C4-2B (cell line): Measurements from ENCODE around the gene DISP1.

Experiments
- ZFX ChIP-seq: fragments of 450-650 bp; IDR thresholded peaks from 2 replicates; pipeline ENCODE4 v1.6.1; 2017
- TF ChIP-seq, protein P1 (sequence below): fragments of 450-650 bp; conservative IDR thresholded peaks from 2 replicates; pipeline ENCODE4 v1.5.1; 2017; ENCODE audit warnings: mild to moderate bottlenecking

GRCh38 chr1:222785529-222785928, 29.3 kb upstream of the DISP1 start:
- TF ChIP-seq, protein P1, sequence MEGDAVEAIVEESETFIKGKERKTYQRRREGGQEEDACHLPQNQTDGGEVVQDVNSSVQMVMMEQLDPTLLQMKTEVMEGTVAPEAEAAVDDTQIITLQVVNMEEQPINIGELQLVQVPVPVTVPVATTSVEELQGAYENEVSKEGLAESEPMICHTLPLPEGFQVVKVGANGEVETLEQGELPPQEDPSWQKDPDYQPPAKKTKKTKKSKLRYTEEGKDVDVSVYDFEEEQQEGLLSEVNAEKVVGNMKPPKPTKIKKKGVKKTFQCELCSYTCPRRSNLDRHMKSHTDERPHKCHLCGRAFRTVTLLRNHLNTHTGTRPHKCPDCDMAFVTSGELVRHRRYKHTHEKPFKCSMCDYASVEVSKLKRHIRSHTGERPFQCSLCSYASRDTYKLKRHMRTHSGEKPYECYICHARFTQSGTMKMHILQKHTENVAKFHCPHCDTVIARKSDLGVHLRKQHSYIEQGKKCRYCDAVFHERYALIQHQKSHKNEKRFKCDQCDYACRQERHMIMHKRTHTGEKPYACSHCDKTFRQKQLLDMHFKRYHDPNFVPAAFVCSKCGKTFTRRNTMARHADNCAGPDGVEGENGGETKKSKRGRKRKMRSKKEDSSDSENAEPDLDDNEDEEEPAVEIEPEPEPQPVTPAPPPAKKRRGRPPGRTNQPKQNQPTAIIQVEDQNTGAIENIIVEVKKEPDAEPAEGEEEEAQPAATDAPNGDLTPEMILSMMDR, result no peak
- TF ChIP-seq ZFX, result no peak
